Progenitor cell of endocrine pancreas (in vitro differentiated cells): ENCODE data around the gene SETBP1. TPM values are rescaled to one million over a fixed set of nuclear protein-coding genes. Genes with fewer than 3 reads are reported as not detected.

Experiments
- DNase-seq: peaks from one replicate; pipeline ENCODE4 v3.0.0; 2021; ENCODE audit warnings: low spot score; ENCODE audit not compliant: unreplicated experiment
- H3K27ac Mint-ChIP-seq: 2 replicates; pipeline ENCODE4 v1.8.0; 2021; ENCODE audit warnings: mild to moderate bottlenecking, moderate library complexity, mixed read lengths
- H3K27me3 Mint-ChIP-seq: 2 replicates; pipeline ENCODE4 v1.8.0; 2021; ENCODE audit warnings: mixed read lengths
- H3K36me3 Mint-ChIP-seq: 2 replicates; pipeline ENCODE4 v1.8.0; 2022; ENCODE audit warnings: mixed read lengths; ENCODE audit not compliant: insufficient read depth
- H3K4me1 Mint-ChIP-seq: 2 replicates; pipeline ENCODE4 v1.8.0; 2021; ENCODE audit warnings: low read depth, mixed read lengths
- H3K4me3 Mint-ChIP-seq: 2 replicates; pipeline ENCODE4 v1.8.0; 2021; ENCODE audit warnings: low read depth, mild to moderate bottlenecking, moderate library complexity, mixed read lengths
- H3K9me3 Mint-ChIP-seq: 2 replicates; pipeline ENCODE4 v1.8.0; 2021; ENCODE audit warnings: low read depth, mixed read lengths
- total RNA-seq: library from RNA; stranded (reverse); gene quantifications from 2 replicates; pipeline ENCODE4 v1.2.1, GENCODE V29; 2021
- TF ChIP-seq, protein P1 (sequence below): fragments of 200-600 bp; sonication (generic); IDR thresholded peaks from one replicate; pipeline ENCODE4 v1.5.0; 2021; ENCODE audit warnings: antibody characterized with exemption, mild to moderate bottlenecking; ENCODE audit not compliant: unreplicated experiment

The SETBP1 gene
- total RNA-seq, 1 donor from 2014 or later, result 30.8 TPM

DNA sequence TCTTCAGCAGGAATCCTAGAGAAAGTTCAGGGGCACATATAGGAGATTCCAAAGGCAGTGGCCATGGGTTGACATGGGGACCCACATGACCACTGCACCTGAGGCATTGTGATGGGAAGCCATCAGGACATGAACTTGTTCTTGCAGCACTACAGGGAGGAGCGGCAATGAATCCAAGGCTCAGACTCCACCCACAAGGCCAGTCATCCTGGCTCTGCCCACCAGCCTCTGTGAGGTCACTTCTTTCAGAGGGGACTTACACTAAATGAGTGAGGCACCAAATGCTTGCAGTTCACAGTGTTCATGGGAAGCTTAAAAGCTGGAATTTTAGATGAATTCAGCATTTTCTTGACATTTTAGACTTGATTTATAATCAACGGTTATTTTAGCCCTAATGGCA, 254.2 kb downstream of the SETBP1 start:
- H3K27ac Mint-ChIP-seq, result no peak overlapping the region

DNA sequence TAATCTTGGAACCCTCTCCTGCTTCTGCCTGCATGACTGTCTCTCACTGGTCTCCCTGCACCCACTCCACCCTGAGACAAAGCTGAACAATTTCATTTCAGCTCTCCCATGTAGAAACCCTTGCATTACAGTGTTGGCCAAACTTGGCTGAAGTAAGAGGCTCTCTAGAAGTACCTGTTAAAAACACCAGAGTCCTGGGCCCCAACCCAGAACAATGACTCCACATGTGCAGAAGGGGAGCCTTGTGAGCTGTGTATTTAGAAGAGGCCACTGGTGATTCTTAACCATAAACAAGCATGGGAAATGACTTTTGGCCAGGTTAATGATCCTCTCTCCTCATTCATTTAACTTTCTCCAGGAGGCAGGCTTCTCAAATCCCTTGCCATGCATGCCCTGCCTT, 254.8 kb downstream of the SETBP1 start:
- H3K27ac Mint-ChIP-seq, result no peak overlapping the region
- H3K36me3 Mint-ChIP-seq, result peaks cover 13% of the 10 kb centered on the region

More for the DNA sequence above, 254.2 kb downstream of the SETBP1 start:
- peaks cover 13% of the 10 kb centered on the region for H3K36me3 Mint-ChIP-seq
- no peak for DNase-seq
- no peak overlapping the region for H3K4me3 Mint-ChIP-seq
- TF ChIP-seq, protein P1, sequence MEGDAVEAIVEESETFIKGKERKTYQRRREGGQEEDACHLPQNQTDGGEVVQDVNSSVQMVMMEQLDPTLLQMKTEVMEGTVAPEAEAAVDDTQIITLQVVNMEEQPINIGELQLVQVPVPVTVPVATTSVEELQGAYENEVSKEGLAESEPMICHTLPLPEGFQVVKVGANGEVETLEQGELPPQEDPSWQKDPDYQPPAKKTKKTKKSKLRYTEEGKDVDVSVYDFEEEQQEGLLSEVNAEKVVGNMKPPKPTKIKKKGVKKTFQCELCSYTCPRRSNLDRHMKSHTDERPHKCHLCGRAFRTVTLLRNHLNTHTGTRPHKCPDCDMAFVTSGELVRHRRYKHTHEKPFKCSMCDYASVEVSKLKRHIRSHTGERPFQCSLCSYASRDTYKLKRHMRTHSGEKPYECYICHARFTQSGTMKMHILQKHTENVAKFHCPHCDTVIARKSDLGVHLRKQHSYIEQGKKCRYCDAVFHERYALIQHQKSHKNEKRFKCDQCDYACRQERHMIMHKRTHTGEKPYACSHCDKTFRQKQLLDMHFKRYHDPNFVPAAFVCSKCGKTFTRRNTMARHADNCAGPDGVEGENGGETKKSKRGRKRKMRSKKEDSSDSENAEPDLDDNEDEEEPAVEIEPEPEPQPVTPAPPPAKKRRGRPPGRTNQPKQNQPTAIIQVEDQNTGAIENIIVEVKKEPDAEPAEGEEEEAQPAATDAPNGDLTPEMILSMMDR, result no peak
- peaks cover 25% of the 10 kb centered on the region for H3K4me1 Mint-ChIP-seq
- H3K27me3 Mint-ChIP-seq, result peaks cover 3% of the 10 kb centered on the region
- H3K9me3 Mint-ChIP-seq, result peaks cover 25% of the 10 kb centered on the region

DNA sequence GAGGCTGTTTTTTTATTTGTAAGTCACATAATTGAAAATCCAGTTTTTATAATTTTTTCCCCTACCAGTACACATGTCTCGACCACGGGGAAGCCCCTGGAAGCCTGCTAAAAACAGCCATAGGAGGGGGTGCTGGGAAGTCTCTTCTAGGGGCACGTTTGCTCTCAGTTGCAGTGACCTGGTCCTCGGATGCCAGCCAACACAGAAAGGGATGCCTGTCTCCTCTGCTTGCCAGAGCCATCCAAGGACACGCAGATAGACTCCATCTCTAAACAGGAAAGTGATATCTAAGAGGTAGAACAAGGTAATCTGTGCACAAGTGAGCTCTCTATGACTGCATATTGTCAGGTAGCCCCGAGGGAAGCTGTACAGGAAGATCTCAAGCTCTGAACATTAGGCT, 255.8 kb downstream of the SETBP1 start:
- DNase-seq, result no peak
- H3K4me1 Mint-ChIP-seq, result peaks cover 25% of the 10 kb centered on the region
- H3K36me3 Mint-ChIP-seq, result peaks cover 13% of the 10 kb centered on the region
- H3K4me3 Mint-ChIP-seq, result no peak overlapping the region
- TF ChIP-seq, protein P1, result no peak
- no peak overlapping the region for H3K27ac Mint-ChIP-seq
- H3K9me3 Mint-ChIP-seq, result peaks cover 19% of the 10 kb centered on the region
- H3K27me3 Mint-ChIP-seq, result peaks cover 3% of the 10 kb centered on the region

More for the DNA sequence above, 254.8 kb downstream of the SETBP1 start:
- Mint-ChIP-seq H3K27me3 (peaks cover 3% of the 10 kb centered on the region), H3K4me1 (peaks cover 25% of the 10 kb centered on the region), H3K9me3 (peaks cover 25% of the 10 kb centered on the region), H3K4me3 (no peak overlapping the region)
- TF ChIP-seq, protein P1, result no peak
- no peak for DNase-seq

DNA sequence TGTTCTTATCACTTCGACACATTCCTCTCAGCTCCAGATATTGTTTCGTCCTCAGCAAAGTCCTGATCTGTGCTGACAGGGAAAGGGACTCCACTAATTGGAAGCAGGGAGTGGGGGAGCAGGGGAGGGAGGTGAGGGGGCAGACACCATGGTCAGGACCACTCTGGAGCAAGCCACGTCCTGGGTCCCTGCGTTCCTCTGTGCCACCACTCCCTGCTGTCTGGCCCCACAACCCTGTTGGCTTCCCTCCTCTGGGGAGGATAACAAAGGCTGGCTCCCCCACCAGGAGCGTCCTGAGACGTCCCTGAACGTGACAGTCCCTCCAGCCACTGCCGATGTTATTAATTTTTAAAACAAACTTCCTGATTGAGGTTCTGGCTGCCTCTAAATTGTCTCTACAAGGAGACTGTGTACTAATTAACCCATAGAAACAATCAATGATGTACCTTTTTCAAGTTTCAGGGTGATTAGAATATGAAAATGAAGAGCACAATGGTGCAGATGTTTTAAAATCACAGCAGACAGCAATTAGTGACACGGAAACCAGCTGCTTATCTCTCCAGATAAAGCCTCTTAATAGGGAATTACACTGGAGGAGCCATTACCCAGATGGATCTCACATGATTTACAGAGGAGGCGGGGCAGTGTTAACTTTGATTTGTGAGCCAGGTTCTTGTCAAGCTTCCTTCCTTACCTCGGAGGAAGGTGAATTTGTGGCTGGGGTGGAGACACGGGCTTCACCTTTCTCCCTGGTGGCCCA, 257.5 kb downstream of the SETBP1 start:
- Mint-ChIP-seq H3K4me3 (peak overlapping the region; percentile 3), H3K9me3 (peaks cover 3% of the 10 kb centered on the region), H3K36me3 (peaks cover 3% of the 10 kb centered on the region), H3K27ac (peak overlapping the region; percentile 54), H3K4me1 (peaks cover 25% of the 10 kb centered on the region), H3K27me3 (peaks cover 8% of the 10 kb centered on the region)
- TF ChIP-seq, protein P1, result no peak
- DNase-seq, result no peak

DNA sequence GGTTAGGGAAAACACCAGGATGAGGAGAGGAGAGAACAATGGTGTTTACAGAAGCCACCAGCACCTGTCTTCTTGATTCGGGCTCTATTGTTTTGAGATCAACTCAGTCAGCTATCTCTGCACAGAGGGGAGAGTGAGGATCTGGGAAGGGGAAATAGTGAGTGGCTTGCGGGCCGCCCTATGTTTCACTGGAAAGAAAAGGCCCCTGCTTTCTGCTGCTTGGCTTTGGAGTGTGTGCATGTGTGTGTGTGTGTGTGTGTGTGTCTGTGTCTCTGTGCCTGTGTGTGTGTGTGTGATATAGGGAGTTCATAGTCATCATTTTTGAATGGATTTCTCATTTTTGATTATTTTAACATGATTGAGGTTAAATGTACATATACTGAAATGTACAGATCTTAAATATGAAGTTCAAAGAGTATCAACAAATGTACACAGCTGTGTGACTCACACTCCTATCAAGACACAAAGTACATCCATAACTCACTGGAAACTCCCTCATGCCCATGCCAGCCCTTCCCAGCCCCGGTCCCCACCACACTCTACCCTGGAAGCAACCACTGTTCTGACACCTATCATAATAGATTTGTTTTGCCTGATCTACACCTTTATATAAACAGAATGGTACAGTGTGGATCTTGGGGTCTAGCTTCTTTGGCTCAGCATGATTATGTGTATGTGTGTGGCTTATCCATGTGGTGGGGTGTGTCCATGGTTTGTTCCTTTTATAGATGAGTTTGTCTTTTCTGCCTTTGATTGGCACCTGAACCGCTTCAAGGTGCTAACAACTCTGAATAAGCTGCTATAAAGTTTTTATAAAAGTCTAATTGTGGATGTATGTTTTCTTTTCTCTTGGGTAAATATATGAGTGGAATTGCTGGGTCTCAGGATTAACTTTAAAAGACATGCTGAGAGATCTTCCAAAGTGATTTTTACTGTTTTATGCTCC, 258.3 kb downstream of the SETBP1 start:
- peak overlapping the region; percentile 3 for H3K4me3 Mint-ChIP-seq
- peaks cover 27% of the 10 kb centered on the region for H3K4me1 Mint-ChIP-seq
- peaks cover 3% of the 10 kb centered on the region for H3K36me3 Mint-ChIP-seq
- peaks cover 11% of the 10 kb centered on the region for H3K27me3 Mint-ChIP-seq
- H3K27ac Mint-ChIP-seq, result peak overlapping the region; percentile 27
- TF ChIP-seq, protein P1, result no peak
- DNase-seq, result no peak
- H3K9me3 Mint-ChIP-seq, result peaks cover 3% of the 10 kb centered on the region
